Astrocyte of the spinal cord (primary cell): ENCODE measurements around the gene TTC39B.

ENCODE experiments used
- DNase-seq: peaks from one replicate; pipeline ENCODE4 v3.0.0; 2011; ENCODE audit warnings: low read depth, low spot score
- H3K4me3 ChIP-seq: 2 replicates; pipeline ENCODE4 v1.5.1; 2011; ENCODE audit warnings: low read depth, mild to moderate bottlenecking, low read length, moderate library complexity
- CTCF ChIP-seq: IDR thresholded peaks from 2 replicates; pipeline ENCODE4 v1.5.1; 2012; ENCODE audit warnings: low read depth, mild to moderate bottlenecking, low read length, inconsistent platforms
- in situ Hi-C: cut with HindIII; loops from 2 replicates; pipeline ENCODE4 v1.10.0; 2017; ENCODE audit warnings: low sequenced_read_pairs

The TTC39B gene

GRCh38 chr9:15306757-15307522, at the start of gene TTC39B:
TSS of gene TTC39B (minus strand) at chr9:15307216. CDS start at chr9:15307125, 91 bp downstream.
- DNase-seq, result peak; percentile 92
- TF ChIP-seq CTCF, result peak; percentile 8
- in situ Hi-C loops, result no loop called here

GRCh38 chr9:15355669-15356068, 48.7 kb upstream of the TTC39B start:
- DNase-seq, result no peak
- in situ Hi-C loops, result no loop called here
- no peak for TF ChIP-seq CTCF
- no peak overlapping the region for H3K4me3 ChIP-seq

More at GRCh38 chr9:15306757-15307522, at the start of gene TTC39B:
- H3K4me3 ChIP-seq, result peak within 1 kb of the TSS; percentile 85

- in situ Hi-C loops, result no loop called here
- no peak for DNase-seq
- no peak overlapping the region for H3K4me3 ChIP-seq
- no peak for TF ChIP-seq CTCF
Observed at GRCh38 chr9:15354713-15355112, 47.7 kb upstream of the TTC39B start.

- in situ Hi-C loops, result no loop called here
- no peak overlapping the region for H3K4me3 ChIP-seq
- TF ChIP-seq CTCF, result no peak
- DNase-seq, result no peak
Observed at GRCh38 chr9:15353892-15354291, 46.9 kb upstream of the TTC39B start.

- no peak for TF ChIP-seq CTCF
- in situ Hi-C loops, result no loop called here
- H3K4me3 ChIP-seq, result no peak overlapping the region
- no peak for DNase-seq
Observed at GRCh38 chr9:15352306-15352705, 45.3 kb upstream of the TTC39B start.

GRCh38 chr9:15349892-15350761, 43.1 kb upstream of the TTC39B start:
- no peak for TF ChIP-seq CTCF
- H3K4me3 ChIP-seq, result no peak overlapping the region
- DNase-seq, result peak; percentile 2
- in situ Hi-C loops, result no loop called here
